ENCODE measurements around the gene COL25A1.

The COL25A1 gene

DNA sequence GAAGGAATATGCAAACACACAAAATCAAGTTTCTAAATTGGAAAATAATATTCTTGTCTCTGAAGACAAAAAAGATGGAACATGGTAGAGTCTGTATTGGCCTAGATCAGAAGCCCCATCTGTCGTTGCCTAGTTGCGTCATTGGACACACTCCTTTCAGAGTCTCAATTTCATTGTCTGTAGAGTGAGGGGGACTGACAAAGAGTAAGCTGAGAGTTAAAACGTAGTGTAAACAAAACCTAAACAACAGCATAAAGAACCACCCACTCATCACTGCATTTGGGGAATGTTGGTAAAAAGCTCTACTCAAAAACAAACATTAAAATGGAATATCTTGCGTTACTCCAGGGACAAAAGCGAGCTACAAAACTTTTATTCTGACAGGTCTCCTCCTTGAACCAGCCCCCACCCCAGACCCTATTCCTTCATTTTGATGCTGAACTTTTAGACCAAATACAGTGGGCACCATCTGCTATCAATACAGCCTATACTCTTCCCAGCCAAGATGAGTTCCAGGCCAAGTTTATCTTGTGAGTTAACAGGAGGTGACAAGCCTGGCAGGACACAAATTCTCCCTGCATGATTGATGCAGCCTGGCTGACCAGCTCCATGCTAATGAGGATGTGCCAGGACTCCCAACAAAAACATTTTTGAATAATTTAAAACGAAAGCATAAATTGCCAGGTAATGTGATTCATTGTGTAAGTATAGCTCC lies 125.2 kb downstream of the COL25A1 start:
- DNase-seq (ENCODE audit: low read depth, low spot score) = no peak
- no peak overlapping the region for H3K27ac ChIP-seq

DNA sequence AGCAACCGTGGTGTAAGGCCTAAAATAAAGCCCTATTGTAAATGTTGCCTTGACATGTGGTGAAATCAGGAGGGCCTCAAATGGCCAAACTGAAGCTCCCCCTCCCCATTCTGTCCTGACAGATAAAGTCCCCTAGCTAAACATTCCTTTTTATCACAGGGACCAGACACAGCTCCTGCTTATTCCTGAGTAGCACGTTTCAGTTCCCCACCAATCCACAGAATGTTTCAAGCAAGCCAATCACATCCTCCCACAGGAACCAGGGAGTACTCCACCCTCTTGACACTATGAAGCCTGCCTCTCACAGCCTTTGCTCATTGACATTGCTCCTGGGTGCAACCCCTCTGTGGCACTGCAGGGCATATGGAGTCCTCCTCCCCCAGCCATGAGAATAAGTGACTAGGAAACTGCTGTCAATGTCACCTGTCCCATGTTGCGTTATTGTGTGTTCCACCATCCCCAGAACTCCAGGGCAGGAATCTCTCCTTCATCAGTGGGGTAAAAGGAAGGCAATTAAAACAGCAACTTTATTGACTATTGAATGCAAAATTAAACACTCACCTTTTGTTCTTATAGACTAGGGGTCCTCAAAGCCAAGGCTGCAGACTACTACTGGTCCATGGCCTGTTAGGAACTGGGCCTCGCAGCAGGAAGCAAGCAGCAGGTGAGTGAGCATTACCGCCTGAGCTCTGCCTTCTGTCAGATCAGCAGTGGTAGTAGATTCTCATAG lies 128.1 kb downstream of the COL25A1 start:
- no peak overlapping the region for H3K27ac ChIP-seq
- no peak for DNase-seq (ENCODE audit: low read depth, low spot score)

DNA sequence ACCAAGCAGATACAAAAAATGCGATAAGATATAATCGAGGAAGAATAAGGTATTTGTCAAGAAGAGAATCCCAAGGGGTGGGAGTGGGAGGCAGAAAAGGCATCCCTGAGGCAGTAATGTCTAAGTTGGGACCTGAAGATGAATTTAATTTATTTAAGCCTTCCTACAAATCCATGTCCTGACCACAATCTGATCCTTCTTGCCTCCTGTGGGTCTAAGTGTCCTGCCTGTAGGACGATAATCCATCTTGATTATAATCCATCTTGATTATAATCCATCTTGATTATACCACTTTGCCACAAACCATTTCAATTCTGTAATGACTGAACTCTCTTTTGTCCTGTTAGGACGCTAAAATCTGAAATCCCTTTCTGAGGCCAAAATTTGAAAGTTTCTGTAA lies 130.2 kb downstream of the COL25A1 start:
- DNase-seq (ENCODE audit: low read depth, low spot score) = no peak
- H3K27ac ChIP-seq = no peak overlapping the region

DNA sequence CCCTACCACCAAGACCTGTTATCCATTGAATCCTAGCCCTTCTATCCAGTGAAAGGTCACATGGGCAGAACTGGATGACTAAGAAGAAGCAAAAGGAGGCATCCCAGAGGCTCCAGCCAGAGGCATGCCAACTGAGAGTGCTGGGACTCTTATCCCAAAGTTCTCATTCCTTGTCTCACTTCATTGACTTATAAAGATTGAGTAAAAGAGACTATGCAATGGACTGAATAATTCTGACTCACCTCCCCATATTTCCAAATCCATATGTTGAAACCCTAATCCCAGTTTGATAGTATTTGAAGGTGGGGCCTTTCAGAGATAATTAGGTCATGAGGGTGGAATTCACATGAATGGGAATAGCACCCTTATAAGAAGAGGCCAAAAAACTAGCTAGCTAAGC lies 131.4 kb downstream of the COL25A1 start:
- no peak overlapping the region for H3K27ac ChIP-seq
- DNase-seq (ENCODE audit: low read depth, low spot score) = no peak

DNA sequence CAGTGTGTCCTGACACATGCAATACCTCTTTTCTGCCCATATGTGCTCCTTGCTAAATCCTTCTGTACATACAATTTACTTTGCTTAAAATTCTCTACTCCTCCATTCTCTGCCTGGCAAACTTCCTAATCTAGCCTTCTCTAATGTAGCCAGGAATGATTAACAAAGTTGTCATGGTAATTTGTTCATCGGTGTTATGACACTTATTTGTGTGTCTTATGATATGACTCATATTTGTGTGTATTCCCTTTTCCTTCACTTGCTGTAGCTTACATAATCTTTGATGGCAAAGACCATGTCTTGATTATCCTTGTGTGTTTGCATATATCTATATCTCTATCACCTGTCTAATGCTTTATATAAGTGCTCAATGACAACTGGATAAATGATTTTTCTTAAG lies 133.3 kb downstream of the COL25A1 start:
- DNase-seq (ENCODE audit: low read depth, low spot score) = no peak
- H3K27ac ChIP-seq = no peak overlapping the region

DNA sequence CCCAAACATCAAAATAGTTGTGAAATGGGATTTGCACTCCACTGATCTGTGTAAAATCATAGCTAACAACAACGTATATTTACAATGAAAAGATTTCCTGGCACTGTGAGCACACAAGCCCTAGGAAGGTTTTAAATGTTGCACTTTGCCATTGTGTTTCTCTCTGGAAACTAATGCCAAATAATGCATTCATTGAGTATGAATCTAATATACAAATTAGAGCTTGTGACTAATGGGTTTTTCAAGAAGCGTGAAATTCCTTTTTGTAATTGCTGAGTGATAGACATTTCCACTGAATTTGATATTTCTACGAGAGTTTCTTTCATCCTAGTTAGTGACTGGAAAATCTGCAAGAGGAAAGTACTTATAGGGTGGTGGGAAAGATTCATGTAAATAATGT lies 135.9 kb downstream of the COL25A1 start:
- DNase-seq (ENCODE audit: low read depth, low spot score) = no peak
- H3K27ac ChIP-seq = no peak overlapping the region

DNA sequence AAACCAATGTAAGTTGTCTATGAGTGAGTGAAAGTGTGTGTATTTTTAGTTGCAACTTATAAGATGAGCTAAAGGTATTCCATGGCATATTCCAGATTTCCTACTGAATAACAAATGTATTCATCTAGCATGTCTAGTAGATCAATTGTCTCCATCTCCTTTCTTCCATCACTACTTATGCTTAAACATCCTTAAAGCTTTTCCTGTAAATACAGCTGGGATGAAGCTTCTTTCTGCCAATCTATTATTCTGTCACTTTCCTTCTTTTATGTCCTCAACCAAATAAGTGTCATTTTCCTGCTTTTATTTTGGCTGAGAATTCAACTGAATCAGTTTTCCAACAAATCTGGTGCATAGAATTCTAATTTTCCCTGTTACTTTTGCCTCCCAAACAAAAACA lies 136.3 kb downstream of the COL25A1 start:
- no peak for DNase-seq (ENCODE audit: low read depth, low spot score)
- H3K27ac ChIP-seq = no peak overlapping the region

DNA sequence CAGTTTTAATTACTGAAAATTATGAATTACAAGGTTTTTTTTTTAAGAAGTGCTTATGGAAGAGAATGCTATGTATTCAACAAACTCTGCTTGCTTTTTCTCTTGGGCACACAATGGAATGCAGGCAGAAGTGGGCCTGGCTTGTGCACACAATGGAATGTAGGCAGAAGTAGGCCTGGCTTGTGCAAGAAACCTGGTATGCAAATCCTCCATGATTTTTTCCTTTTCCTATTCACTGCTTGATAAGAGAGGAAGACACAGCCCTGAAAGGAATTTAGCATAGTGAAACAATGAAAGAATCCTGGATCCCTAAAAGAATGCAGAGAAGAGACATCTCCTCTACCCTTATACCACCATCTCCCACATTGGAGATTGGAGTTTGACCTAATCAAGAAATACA lies 138.4 kb downstream of the COL25A1 start:
- no peak for DNase-seq (ENCODE audit: low read depth, low spot score)

DNA sequence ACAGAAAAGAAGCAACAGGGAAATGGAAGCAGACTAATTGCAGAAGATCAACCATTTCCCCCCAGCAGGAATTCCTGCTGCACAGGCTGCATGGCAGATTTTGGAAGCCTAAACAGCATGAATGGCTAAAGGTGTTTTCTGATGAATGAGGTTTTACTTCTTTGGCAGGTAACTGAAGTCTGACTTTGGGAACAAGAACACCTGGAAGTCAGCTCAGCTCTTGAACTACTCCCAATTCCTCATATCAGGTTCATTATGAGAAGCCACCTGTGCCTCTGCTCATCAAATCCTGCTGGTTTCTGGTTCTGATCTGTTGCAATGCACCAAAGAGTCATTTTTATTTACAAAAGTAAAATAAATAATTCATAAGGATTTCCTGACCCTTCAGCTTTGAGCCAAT lies 139.0 kb downstream of the COL25A1 start:
- no peak for DNase-seq (ENCODE audit: low read depth, low spot score)
- no peak overlapping the region for H3K27ac ChIP-seq

More for the DNA sequence above, 138.4 kb downstream of the COL25A1 start:
- no peak overlapping the region for H3K27ac ChIP-seq

DNA sequence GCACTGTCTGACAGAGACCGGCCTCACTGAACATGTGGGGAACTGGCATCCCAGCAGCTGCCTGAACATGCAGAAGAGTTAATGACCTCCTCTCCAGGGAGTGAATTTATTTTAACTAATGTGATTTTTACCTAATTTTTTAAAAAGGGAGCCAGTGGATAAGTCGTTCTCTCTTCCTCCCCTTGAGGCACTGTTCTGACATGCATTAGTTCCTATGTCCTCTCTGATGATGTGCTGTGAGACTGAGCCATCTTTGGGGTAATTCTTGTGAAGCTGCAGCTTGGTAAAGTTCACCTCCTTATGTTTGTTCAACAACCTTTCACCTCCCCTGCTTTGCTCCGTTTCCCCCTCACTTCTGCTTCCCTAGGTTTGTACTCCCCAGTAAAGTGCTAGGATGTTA lies 139.7 kb downstream of the COL25A1 start:
- DNase-seq (ENCODE audit: low read depth, low spot score) = no peak
- no peak overlapping the region for H3K27ac ChIP-seq

DNA sequence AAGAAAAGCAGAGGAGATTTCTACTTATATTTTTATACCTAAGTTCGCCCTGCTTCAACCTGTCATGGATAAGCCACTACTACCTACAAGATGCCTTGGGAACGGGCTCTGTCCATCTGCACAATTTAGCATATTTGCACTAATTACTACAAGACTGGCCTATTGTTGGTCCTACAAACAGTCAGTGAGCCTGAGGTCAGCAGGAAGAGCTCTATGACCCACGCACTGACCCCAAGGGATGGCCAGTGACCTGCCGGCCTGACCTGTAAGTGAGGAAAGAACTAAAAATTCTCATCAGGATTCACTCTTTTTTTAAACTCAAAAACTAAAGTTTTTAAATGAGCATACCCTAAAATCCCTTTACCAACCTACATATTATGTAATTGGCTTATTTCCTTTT lies 142.0 kb downstream of the COL25A1 start:
- no peak overlapping the region for H3K27ac ChIP-seq
- DNase-seq (ENCODE audit: low read depth, low spot score) = no peak

DNA sequence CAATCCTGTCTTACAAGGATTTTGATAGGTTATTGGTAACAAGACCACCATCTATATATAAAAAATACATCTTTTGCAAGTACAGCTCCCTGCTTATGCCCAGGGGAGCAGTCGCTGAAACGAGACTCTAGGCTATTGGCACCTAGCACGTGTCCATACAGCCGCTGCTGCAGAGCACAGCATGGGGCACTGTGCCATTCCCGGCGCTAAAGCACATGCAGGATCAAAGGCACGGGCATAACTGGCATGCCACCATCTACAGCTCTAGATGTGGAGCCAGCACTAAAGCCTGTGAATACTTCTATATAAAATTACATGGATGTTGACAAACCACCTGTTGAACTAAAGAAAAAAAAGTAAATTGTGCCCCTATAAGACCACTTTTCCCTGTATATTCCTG lies 144.8 kb downstream of the COL25A1 start:
- H3K27ac ChIP-seq = no peak overlapping the region
- no peak for DNase-seq (ENCODE audit: low read depth, low spot score)

DNA sequence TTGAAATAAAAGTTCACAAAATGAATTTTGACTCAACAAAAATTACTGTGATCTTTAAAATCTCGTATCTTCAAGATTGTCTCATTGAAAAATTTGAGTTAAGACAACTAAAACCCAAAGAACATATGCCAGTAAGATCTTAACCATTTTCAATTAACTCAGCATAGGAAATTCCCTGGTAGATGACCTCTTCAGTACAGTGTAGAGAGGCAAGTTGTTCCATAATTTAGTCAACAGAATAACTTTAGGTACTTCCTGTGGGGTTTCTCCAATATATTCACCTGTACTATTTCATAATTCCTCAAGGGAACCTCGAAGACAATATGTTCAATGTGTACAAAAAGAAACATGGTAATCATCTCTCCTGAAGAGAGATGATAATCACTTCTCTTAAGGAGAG lies 145.3 kb downstream of the COL25A1 start:
- H3K27ac ChIP-seq = no peak overlapping the region
- no peak for DNase-seq (ENCODE audit: low read depth, low spot score)

DNA sequence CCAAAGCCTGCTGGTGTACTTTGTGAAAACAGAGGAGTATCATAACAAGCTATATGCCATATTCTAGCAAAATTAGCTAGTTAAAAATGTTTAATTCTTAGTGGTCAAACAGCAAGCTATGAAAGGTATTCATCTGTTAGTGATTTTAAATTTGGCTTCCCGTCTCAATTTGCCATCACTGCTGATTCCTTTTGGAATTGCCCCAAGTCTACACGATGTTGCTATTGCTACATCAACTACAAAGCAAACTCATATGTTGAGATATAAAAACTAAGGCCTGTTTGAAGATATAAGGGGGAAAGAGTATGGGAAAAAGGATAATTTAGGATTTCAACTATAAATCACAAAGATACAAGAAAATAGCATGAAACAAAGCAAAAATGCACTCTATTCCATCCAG lies 146.1 kb downstream of the COL25A1 start:
- DNase-seq (ENCODE audit: low read depth, low spot score) = no peak
- H3K27ac ChIP-seq = no peak overlapping the region

DNA sequence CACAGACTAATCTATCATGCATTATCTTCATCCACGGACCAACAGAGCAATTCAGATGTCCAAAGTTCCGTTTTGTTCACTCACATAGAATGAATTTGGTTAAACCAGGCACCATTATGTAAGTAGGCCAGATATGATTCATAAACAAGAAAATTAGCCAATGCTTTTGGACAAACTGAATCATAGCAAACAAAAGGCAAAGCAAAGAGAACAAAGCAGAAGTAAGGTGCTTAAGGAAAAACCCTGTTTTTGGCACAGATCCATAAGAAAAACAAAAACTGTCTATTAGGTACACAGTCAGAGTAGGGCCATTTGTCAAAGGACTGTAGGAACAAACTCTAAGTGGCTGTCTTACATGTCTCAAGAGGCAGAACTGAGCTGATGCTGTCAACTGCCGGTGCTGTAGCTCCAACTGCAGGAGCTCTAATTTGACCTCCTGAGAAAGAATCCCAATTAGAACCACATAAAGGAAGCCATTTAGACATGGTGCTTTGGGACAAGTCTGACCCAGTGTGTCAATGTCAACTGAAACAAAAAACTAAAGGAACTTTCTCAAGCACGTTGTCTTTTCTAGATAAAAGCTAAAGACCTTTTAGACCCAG lies 146.7 kb downstream of the COL25A1 start:
- peak; percentile 26 for DNase-seq (ENCODE audit: low read depth, low spot score)
- no peak overlapping the region for H3K27ac ChIP-seq

DNA sequence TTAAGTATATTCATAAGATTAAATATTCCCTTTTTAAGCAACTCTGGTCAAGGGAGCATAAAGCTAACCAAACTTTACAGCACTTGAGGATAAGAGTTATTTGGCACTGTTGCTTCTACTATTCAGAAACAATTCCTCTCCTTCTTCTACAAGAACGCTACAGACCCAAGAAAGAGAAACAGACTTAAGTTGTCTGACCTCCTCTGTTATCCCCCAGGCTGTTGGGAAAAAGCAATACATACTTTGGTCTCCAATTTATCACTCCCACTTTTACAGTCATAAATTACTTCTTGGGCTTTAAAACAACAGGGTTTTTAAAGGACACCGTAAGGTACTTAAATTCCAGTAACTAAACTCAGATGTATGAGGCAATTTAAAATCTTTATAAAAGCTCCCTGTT lies 147.4 kb downstream of the COL25A1 start:
- no peak overlapping the region for H3K27ac ChIP-seq
- DNase-seq (ENCODE audit: low read depth, low spot score) = no peak

DNA sequence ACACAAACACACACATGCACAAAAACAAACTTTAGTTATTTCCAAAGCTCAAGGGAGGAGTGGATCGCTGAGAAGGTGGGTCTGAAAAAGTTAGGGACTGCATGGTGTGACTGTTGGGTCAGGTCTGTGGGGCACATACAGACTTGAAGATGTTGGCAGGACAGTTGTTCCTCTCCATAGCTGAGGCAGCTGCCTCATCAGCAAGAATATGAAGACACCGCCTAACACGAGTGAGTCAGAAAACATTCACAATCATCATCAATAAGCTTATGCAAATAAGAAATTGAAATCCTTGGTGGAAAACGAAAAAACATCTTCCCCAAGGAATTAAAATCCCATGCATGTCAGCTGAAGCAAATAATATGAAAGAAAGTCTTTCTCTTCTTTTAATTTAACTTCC lies 148.0 kb downstream of the COL25A1 start:
- no peak overlapping the region for H3K27ac ChIP-seq
- DNase-seq (ENCODE audit: low read depth, low spot score) = no peak

DNA sequence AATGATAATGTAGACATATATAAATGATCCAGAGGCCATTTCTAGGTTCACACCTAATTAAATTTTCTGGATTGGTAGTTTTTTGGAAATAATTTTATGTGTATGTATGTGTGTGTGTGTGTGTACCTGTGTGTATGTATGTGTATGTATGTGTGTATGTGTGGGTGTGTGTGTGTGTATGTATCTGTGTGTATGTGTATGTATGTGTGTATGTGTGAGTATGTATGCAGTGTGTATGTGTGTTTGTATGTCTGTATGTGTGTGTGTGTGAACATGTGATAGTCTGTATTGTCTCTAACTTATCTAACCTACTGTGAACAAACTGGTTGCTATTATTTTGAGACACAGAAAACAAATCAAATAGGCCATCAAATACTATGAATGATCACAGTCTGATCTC lies 152.6 kb downstream of the COL25A1 start:
- H3K27ac ChIP-seq = no peak overlapping the region
- no peak for DNase-seq (ENCODE audit: low read depth, low spot score)

DNA sequence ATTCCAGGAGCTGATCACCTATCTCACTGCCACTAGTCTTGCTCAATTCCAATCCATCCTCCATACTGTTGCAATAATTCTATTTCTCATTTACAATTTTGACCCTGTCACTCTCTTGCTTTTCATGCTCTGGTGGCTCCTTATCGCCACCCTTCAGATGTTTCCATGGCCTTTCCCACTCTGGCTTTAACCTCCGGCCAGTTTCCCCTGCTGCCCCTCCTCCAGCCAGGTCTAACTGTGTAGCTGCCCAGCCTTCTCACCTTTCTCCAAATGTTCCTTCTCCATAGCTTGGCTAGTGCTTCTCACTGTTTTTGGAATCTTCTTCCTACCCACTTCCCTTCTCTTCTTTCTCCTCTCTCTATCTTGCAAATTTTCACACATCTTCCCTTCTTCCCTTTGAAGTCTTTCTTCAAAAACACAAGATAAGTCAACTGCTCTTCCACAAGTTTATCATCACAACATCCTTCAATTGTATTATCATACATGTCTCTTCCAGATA lies 153.8 kb downstream of the COL25A1 start:
- no peak overlapping the region for H3K27ac ChIP-seq
- no peak for DNase-seq (ENCODE audit: low read depth, low spot score)

DNA sequence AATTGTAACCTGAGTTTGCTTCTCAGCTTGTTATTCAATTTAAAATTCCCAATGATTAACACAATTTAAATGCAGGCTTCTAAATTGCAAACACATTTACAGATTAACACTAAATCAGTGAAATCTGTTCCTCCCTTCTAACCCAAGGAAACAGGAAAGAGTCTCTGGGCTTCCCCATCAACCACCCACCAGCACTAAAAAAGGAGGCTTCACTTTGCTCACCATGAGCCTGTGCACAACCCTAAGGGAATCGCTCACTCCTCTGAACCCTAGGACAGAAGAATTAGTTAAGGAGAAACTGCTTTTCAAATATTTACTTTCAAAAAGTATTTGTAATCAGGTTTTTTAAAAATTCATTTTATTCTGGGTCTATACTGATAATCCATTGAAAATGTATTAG lies 155.3 kb downstream of the COL25A1 start:
- no peak overlapping the region for H3K27ac ChIP-seq
- DNase-seq (ENCODE audit: low read depth, low spot score) = no peak

DNA sequence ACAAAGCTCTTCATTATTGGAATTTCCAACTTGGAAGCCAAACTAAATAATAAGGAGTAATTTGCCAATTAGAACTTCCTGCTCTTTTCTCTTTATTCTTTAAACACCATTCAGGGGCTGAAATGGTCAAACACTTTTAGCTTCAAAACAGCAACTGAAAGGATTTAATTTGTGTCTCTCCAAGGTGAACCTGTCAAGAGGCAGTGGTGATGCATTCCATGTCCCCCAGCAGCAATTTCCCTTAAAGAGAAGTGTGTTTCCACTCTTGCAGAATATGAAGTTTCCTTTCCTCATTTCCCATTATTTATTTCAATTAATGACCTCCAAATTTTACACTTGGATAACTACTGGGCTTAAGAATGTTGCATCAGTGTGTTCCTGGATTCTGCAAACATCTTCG lies 156.0 kb downstream of the COL25A1 start:
- H3K27ac ChIP-seq = no peak overlapping the region
- no peak for DNase-seq (ENCODE audit: low read depth, low spot score)
